DMS 273 treated with DMSO at 0.1 percent for 48 hours (cell line): ENCODE data around the gene EVI5.
A peak's percentile ranks its signal among the peaks of the same experiment; 100 is the strongest.
"Not testable (repeated sequence)": the region's sequence is repeated elsewhere in the genome, so short reads cannot be mapped to it uniquely, and the experiment has no call there.

Source experiments
- DNase-seq: peaks from one replicate; lab custom pipeline; 2025; lab: John Stamatoyannopoulos, UW

EVI5 gene

GRCh38 chr1:92575123-92575522 lies 209.8 kb downstream of the EVI5 start:
- DNase-seq, result no peak

- DNase-seq, result no peak
These were observed 212.4 kb downstream of the EVI5 start for GRCh38 chr1:92572520-92572919.

- DNase-seq, result no peak
These were observed 213.3 kb downstream of the EVI5 start for GRCh38 chr1:92571578-92571977.

GRCh38 chr1:92567211-92567868 lies 217.6 kb downstream of the EVI5 start:
- DNase-seq, result no peak

- no peak for DNase-seq
These were observed 221.3 kb downstream of the EVI5 start for GRCh38 chr1:92563457-92564216.

GRCh38 chr1:92556350-92556749 lies 228.6 kb downstream of the EVI5 start:
- DNase-seq, result no peak

- DNase-seq, result no peak
These were observed 230.7 kb downstream of the EVI5 start for GRCh38 chr1:92554216-92554615.

GRCh38 chr1:92551916-92552315 lies 233.0 kb downstream of the EVI5 start:
- DNase-seq, result peak; percentile 79

GRCh38 chr1:92544756-92545165 lies 240.1 kb downstream of the EVI5 start:
- DNase-seq, result no peak

- DNase-seq, result no peak
These were observed 241.5 kb downstream of the EVI5 start for GRCh38 chr1:92543131-92544055.

- DNase-seq, result no peak
These were observed 246.4 kb downstream of the EVI5 start for GRCh38 chr1:92538413-92539061.

- DNase-seq, result no peak
These were observed 246.9 kb downstream of the EVI5 start for GRCh38 chr1:92538048-92538412.

- no peak for DNase-seq
These were observed 247.7 kb downstream of the EVI5 start for GRCh38 chr1:92536980-92537884.

GRCh38 chr1:92536211-92536979 lies 248.5 kb downstream of the EVI5 start:
- DNase-seq, result no peak

- not testable (repeated sequence) for DNase-seq
These were observed 252.5 kb downstream of the EVI5 start for GRCh38 chr1:92532371-92532770.

- DNase-seq, result not testable (repeated sequence)
These were observed 253.0 kb downstream of the EVI5 start for GRCh38 chr1:92531939-92532338.

GRCh38 chr1:92527670-92528069 lies 257.2 kb downstream of the EVI5 start:
- no peak for DNase-seq

GRCh38 chr1:92524944-92525590 lies 259.8 kb downstream of the EVI5 start:
- not testable (repeated sequence) for DNase-seq

GRCh38 chr1:92519043-92519442 lies 265.9 kb downstream of the EVI5 start:
- DNase-seq, result no peak

GRCh38 chr1:92516574-92516973 lies 268.3 kb downstream of the EVI5 start:
- DNase-seq, result no peak
